ENCODE measurements around the gene SYT4. TPM values are rescaled to one million over a fixed set of nuclear protein-coding genes. Genes with fewer than 3 reads are reported as not detected.

The SYT4 gene
- total and polyA plus RNA-seq, 2 of the 13 experiments (the other 11 are each of a cell fraction or from before 2014, with no cell fraction given) = not detected

DNA sequence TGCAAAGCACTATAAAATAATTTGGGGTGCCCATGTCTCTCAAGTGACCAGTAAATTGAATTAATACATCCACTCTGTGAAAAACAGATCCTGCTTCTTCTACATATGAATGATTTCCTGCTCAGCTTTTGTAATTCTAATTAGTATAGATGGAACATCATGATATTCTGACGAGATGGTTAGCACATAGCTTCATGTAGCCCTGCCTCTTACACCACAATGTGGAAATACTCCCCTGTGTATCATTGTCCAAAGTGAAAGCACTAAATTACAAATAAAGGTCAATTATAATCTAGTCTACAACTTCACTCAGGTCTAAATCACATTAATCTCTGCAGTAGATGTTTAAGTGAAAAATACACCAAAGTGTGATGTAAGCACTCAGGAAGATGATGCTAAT lies 32.9 kb upstream of the SYT4 start:
- Histone ChIP-seq H3K9me3 (ENCODE audit: low read length) (no peaks in the 10 kb centered on the region), H3K4me3 (replicated peaks in 1 of 3; ENCODE audit: insufficient read depth in 1 of 3, low read depth in 2 of 3, low read length in 3 of 3) (no peak overlapping the region), H2AFZ (ENCODE audit: low read length) (no peak overlapping the region), H3K9ac (ENCODE audit: insufficient read depth, low read depth, low read length) (no peak overlapping the region), H3K36me3 (replicated peaks in 1 of 2; ENCODE audit: control insufficient read depth in 1 of 2, insufficient read depth in 2 of 2, low read length in 2 of 2) (no peaks in the 10 kb centered on the region), H4K20me1 (ENCODE audit: insufficient read depth, low read length) (no peaks in the 10 kb centered on the region), H3K27me3 (ENCODE audit: control insufficient read depth in 1 of 2, insufficient read depth in 2 of 2, low read length in 2 of 2) (no peaks in the 10 kb centered on the region), H3K27ac (ENCODE audit: extremely low read length, insufficient read depth, low read length) (no peak overlapping the region), H3K4me2 (ENCODE audit: low read depth, low read length) (no peak overlapping the region), H3K79me2 (ENCODE audit: insufficient read depth, low read length) (no peaks in the 10 kb centered on the region), H3K4me1 (ENCODE audit: insufficient read depth, low read length) (no peaks in the 10 kb centered on the region)
- DNase-seq (ENCODE audit: low spot score) = no peak
- WGBS (ENCODE audit: low lambda C conversion rate) = 0% methylated on average over 1 of the region's 1 CpG
- POLR2A ChIA-PET = no interaction called here
- intact Hi-C loops (cut with micrococcal nuclease; ENCODE audit: unreplicated experiment) (no loop called here), in situ Hi-C loops (cut with HindIII; ENCODE audit: extremely low pct_ligation_motif_present, low pct_unique_long_range_greater_than_20kb) (no loop called here)
- CTCF ChIA-PET (ENCODE audit: low intra/inter-chr PET ratio, low total read pairs) = no interaction called here
- no peak for ATAC-seq
- no peak for FAIRE-seq
- no TSS peak for BruUV-seq (replicated peaks)
- TF ChIP-seq SAP130 (CRISPR knock-in tag; IDR thresholded peaks at IDR 0.05; ENCODE audit: low read depth) (no peak), TOE1 (CRISPR knock-in tag; IDR thresholded peaks at IDR 0.05) (no peak)

DNA sequence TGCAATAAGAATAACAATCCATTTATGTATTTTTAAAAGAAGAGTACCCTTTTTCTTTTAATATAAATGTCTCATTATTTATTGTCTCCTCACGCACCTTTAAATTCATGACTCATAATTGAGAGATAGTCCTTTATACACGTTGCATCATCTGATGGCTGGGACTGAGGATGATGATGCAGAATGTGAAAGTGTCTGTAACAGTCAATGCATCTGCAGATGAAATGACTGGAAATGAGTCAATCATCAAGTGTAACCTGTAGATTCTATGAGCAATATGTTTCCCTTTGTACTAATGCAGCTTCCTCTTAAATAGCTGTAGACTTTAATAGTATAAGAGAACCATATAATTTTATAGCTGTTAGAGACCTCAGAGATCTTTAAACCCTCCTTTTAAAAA lies 26.1 kb upstream of the SYT4 start:
- 0% methylated on average over 2 of the region's 2 CpGs for WGBS (ENCODE audit: low lambda C conversion rate)
- FAIRE-seq (no peak), DNase-seq (ENCODE audit: low spot score) (no peak), ATAC-seq (no peak)
- ChIA-PET CTCF (ENCODE audit: low intra/inter-chr PET ratio, low total read pairs) (no interaction called here), POLR2A (no interaction called here)
- H3K79me2 ChIP-seq (ENCODE audit: insufficient read depth, low read length) = no peaks in the 10 kb centered on the region
- H3K9me3 ChIP-seq (ENCODE audit: low read length) = no peaks in the 10 kb centered on the region
- H3K4me1 ChIP-seq (ENCODE audit: insufficient read depth, low read length) = no peaks in the 10 kb centered on the region
- BruUV-seq (replicated peaks) = no TSS peak
- H3K4me2 ChIP-seq (ENCODE audit: low read depth, low read length) = no peak overlapping the region
- intact Hi-C loops (cut with micrococcal nuclease; ENCODE audit: unreplicated experiment) = no loop called here
- H3K27me3 ChIP-seq (ENCODE audit: control insufficient read depth in 1 of 2, insufficient read depth in 2 of 2, low read length in 2 of 2) = no peaks in the 10 kb centered on the region
- in situ Hi-C loops (cut with HindIII; ENCODE audit: extremely low pct_ligation_motif_present, low pct_unique_long_range_greater_than_20kb) = no loop called here
- no peak overlapping the region for H3K27ac ChIP-seq (ENCODE audit: extremely low read length, insufficient read depth, low read length)
- H3K36me3 ChIP-seq (replicated peaks in 1 of 2; ENCODE audit: control insufficient read depth in 1 of 2, insufficient read depth in 2 of 2, low read length in 2 of 2) = no peaks in the 10 kb centered on the region
- TF ChIP-seq CREB1 (IDR thresholded peaks at IDR 0.05) (peak; percentile 6; the same call in 1 of the 2 replicates), CREB1 (CRISPR knock-in tag; IDR thresholded peaks at IDR 0.05) (no peak)
- TF ChIP-seq, protein P1, sequence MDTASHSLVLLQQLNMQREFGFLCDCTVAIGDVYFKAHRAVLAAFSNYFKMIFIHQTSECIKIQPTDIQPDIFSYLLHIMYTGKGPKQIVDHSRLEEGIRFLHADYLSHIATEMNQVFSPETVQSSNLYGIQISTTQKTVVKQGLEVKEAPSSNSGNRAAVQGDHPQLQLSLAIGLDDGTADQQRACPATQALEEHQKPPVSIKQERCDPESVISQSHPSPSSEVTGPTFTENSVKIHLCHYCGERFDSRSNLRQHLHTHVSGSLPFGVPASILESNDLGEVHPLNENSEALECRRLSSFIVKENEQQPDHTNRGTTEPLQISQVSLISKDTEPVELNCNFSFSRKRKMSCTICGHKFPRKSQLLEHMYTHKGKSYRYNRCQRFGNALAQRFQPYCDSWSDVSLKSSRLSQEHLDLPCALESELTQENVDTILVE (CRISPR knock-in tag; IDR thresholded peaks at IDR 0.05) = no peak
- no peak overlapping the region for H2AFZ ChIP-seq (ENCODE audit: low read length)
- H3K4me3 ChIP-seq (replicated peaks in 1 of 3; ENCODE audit: insufficient read depth in 1 of 3, low read depth in 2 of 3, low read length in 3 of 3) = no peak overlapping the region
- no peak overlapping the region for H3K9ac ChIP-seq (ENCODE audit: insufficient read depth, low read depth, low read length)
- H4K20me1 ChIP-seq (ENCODE audit: insufficient read depth, low read length) = no peaks in the 10 kb centered on the region

All from HepG2 (cell line).